ENCODE measurements around the gene ACAT2.
"Not testable (repeated sequence)": the region's sequence is repeated elsewhere in the genome, so short reads cannot be mapped to it uniquely, and the experiment has no call there.

ACAT2 gene

DNA sequence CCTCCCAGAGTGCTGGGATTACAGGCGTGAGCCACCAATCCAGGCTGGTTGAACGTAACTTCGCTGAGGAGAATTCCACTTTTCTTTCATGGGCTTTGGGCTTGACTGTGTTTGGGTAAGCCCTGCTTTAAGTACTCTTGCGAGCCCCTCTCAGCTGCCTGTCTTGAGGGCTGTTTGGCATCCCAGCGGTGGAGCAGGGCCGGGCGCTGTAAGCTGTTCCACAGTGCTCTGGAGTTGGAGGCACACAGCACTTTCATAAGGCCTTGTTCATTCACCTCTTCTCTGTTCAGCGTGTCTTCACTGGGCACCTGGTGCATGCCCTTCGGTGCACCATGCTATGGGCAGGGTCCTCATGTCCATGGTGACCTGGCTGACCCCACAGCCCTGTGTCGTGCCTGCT is 59.9 kb downstream of the ACAT2 start:
- POLR2A ChIA-PET (ENCODE audit: low non-redundant PET) = interaction anchor here (0.7 kb wide), 1 partner anchor 13 kb away, joined by 3 read pairs; no protein-coding TSS in a partner anchor
- H3K27ac ChIP-seq = no peak overlapping the region
- no peak for DNase-seq (ENCODE audit: low spot score)
- TF ChIP-seq CTCF (conservative IDR thresholded peaks at IDR 0.05; ENCODE audit: low read depth) = no peak
- CTCF ChIA-PET = no interaction called here

DNA sequence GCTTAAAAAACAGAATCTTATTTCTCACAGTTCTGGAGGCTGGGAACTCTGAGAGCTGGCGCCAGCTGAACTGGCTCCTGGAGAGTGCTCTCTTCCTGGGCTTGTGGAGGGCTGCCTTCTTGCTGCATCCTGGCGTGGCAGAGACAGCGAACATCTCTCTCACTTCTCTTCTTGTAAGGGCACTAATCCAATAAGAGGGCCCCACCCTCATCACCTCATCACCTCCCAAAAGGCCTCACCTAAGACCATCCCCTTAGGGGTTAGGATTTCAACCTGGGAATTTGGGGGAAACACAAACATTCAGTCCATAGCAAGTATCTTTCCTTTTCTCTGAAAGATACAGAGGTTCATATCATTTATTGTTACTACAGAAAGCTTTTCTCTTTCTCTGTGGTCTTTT is 62.1 kb downstream of the ACAT2 start:
- CTCF ChIA-PET = interaction anchor here (0.6 kb wide), 1 partner anchor 943 kb away, joined by 3 read pairs; no protein-coding TSS in a partner anchor
- TF ChIP-seq CTCF (conservative IDR thresholded peaks at IDR 0.05; ENCODE audit: low read depth) = no peak
- H3K27ac ChIP-seq = no peak overlapping the region
- DNase-seq (ENCODE audit: low spot score) = no peak
- POLR2A ChIA-PET (ENCODE audit: low non-redundant PET) = no interaction called here

- H3K27ac ChIP-seq; CTCF ChIA-PET; POLR2A ChIA-PET (ENCODE audit: low non-redundant PET); DNase-seq (ENCODE audit: low spot score): not testable (repeated sequence)
These were observed 62.8 kb downstream of the ACAT2 start for GRCh38 chr6:159824690-159825089.

DNA sequence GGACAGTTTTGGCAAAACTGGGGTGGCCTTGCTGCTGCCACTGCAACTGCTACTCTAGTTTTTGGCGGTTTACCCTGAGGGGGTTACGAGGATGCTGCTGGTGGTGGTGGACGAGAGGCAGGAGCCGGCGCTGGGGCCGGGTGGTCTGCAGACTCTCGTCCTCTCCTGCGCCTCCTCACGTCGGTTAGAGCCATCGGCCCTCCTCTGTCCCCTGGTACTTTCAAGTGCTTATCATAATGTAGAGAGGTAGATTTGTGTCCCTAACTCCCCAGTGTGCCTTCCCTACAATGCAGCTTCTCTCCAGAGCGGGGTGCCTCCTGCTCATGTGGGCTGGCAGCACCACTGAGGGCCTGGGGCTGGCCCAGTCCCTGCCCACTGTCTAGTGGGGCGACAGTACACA is 64.2 kb downstream of the ACAT2 start:
- TF ChIP-seq CTCF (conservative IDR thresholded peaks at IDR 0.05; ENCODE audit: low read depth) = no peak
- ChIA-PET CTCF (no interaction called here), POLR2A (ENCODE audit: low non-redundant PET) (no interaction called here)
- no peak for DNase-seq (ENCODE audit: low spot score)
- H3K27ac ChIP-seq = no peak overlapping the region

- CTCF ChIA-PET = interaction anchor here (0.6 kb wide), 1 partner anchor 771 kb away, joined by 4 read pairs; no protein-coding TSS in a partner anchor
- POLR2A ChIA-PET (ENCODE audit: low non-redundant PET) = no interaction called here
- H3K27ac ChIP-seq = no peak overlapping the region
- no peak for DNase-seq (ENCODE audit: low spot score)
- TF ChIP-seq CTCF (conservative IDR thresholded peaks at IDR 0.05; ENCODE audit: low read depth) = no peak
These were observed 65.3 kb downstream of the ACAT2 start for GRCh38 chr6:159826968-159827647.

GRCh38 chr6:159828074-159828473 is 66.2 kb downstream of the ACAT2 start:
- no peak for DNase-seq (ENCODE audit: low spot score)
- TF ChIP-seq CTCF (conservative IDR thresholded peaks at IDR 0.05; ENCODE audit: low read depth) = no peak
- ChIA-PET POLR2A (ENCODE audit: low non-redundant PET) (no interaction called here), CTCF (no interaction called here)
- H3K27ac ChIP-seq = no peak overlapping the region

Data from RWPE1 (cell line).